Sciatic nerve (tissue), 2 donors: ENCODE results near the gene TTC21A. TPM values are rescaled to one million over a fixed set of nuclear protein-coding genes. Genes with fewer than 3 reads are reported as not detected.

ENCODE experiments used
- ATAC-seq: fragments of 200-7000 bp; cut with Tn5 transposase; one replicate; pipeline ENCODE4 v1.9.1; 2020; ENCODE audit warnings: mild to moderate bottlenecking, moderate library complexity
- DNase-seq: peaks from one replicate; pipeline ENCODE4 v3.0.0-alpha.2; 2020; ENCODE audit warnings: low spot score
- intact Hi-C: fragments of 100-400 bp; cut with DNase I; formaldehyde crosslinking; loops from one replicate; pipeline ENCODE4 v1.14.2; 2022
- total RNA-seq: library from RNA; stranded (reverse); fragmentation: NEBNext Ultra II Directional; extraction: Animal tissue kit (Norgen Biotek cat#: 25700); gene quantifications from one replicate; pipeline ENCODE4 v1.2.1, GENCODE V29; 2021
- donor health status: DM: no; HTN: no; CAD: no.
- donor health status: DM: no; HTN: no; CAD: no.

Gene TTC21A
- total RNA-seq, 1 donor from 2014 or later: 13.4 TPM

GRCh38 chr3:39110041-39110639 lies 2.7 kb downstream of the TTC21A start:
- intact Hi-C loops: no loop called here
- ATAC-seq (no peak), DNase-seq (no peak)

- ATAC-seq: no peak
Observed at GRCh38 chr3:39112113-39112512, 4.6 kb downstream of the TTC21A start.

GRCh38 chr3:39112535-39112934 lies 5.1 kb downstream of the TTC21A start:
- intact Hi-C loops: no loop called here
- DNase-seq (no peak), ATAC-seq (no peak)

More at GRCh38 chr3:39112113-39112512, 4.6 kb downstream of the TTC21A start:
- intact Hi-C loops: no loop called here
- DNase-seq: no peak

- no peak for ATAC-seq
- DNase-seq: no peak
- intact Hi-C loops: no loop called here
Observed at GRCh38 chr3:39113291-39113690, 5.8 kb downstream of the TTC21A start.

GRCh38 chr3:39114456-39114855 lies 7.0 kb downstream of the TTC21A start:
- intact Hi-C loops: no loop called here
- DNase-seq (no peak), ATAC-seq (no peak)

GRCh38 chr3:39115870-39116269 lies 8.4 kb downstream of the TTC21A start:
- ATAC-seq: no peak
- no peak for DNase-seq
- intact Hi-C loops: no loop called here

- ATAC-seq (no peak), DNase-seq (no peak)
- intact Hi-C loops: no loop called here
Observed at GRCh38 chr3:39118079-39118478, 10.6 kb downstream of the TTC21A start.

- ATAC-seq: no peak
- intact Hi-C loops: no loop called here
Observed at GRCh38 chr3:39118931-39119660, 11.6 kb downstream of the TTC21A start.

GRCh38 chr3:39121621-39122020 lies 14.1 kb downstream of the TTC21A start:
- intact Hi-C loops: loop anchor here (10.0 kb wide), 1 partner anchor 173 kb away; no protein-coding TSS in a partner anchor
- ATAC-seq (no peak), DNase-seq (no peak)

More at GRCh38 chr3:39118931-39119660, 11.6 kb downstream of the TTC21A start:
- DNase-seq: no peak

GRCh38 chr3:39122813-39123212 lies 15.3 kb downstream of the TTC21A start:
- intact Hi-C loops: loop anchor here (10.0 kb wide), 1 partner anchor 172 kb away; no protein-coding TSS in a partner anchor
- ATAC-seq: no peak
- DNase-seq: no peak

GRCh38 chr3:39124876-39125840 lies 17.7 kb downstream of the TTC21A start:
- no peak for DNase-seq
- peak; percentile 65 for ATAC-seq
- intact Hi-C loops: loop anchor here (10.0 kb wide), 1 partner anchor 170 kb away; no protein-coding TSS in a partner anchor

GRCh38 chr3:39125841-39126500 lies 18.5 kb downstream of the TTC21A start:
- peak; percentile 8 for ATAC-seq
- intact Hi-C loops: loop anchor here (10.0 kb wide), 1 partner anchor 169 kb away; no protein-coding TSS in a partner anchor
- no peak for DNase-seq

- ATAC-seq: peak; percentile 62
- no peak for DNase-seq
- intact Hi-C loops: loop anchor here (10.0 kb wide), 1 partner anchor 168 kb away; no protein-coding TSS in a partner anchor
Observed at GRCh38 chr3:39126532-39127071, 19.1 kb downstream of the TTC21A start.

GRCh38 chr3:39127269-39127907 lies 19.9 kb downstream of the TTC21A start:
- intact Hi-C loops: loop anchor here (10.0 kb wide), 1 partner anchor 167 kb away; no protein-coding TSS in a partner anchor
- ATAC-seq (no peak), DNase-seq (no peak)

- intact Hi-C loops: loop anchor here (10.0 kb wide), 1 partner anchor 167 kb away; no protein-coding TSS in a partner anchor
- ATAC-seq: no peak
- DNase-seq: no peak
Observed at GRCh38 chr3:39127908-39128304, 20.4 kb downstream of the TTC21A start.

- ATAC-seq (no peak), DNase-seq (no peak)
Observed at GRCh38 chr3:39128951-39129350, 21.5 kb downstream of the TTC21A start.

GRCh38 chr3:39130026-39130425 lies 22.5 kb downstream of the TTC21A start:
- no peak for DNase-seq
- ATAC-seq: no peak
- intact Hi-C loops: no loop called here

More at GRCh38 chr3:39128951-39129350, 21.5 kb downstream of the TTC21A start:
- intact Hi-C loops: loop anchor here (10.0 kb wide), 1 partner anchor 166 kb away; no protein-coding TSS in a partner anchor
